GM19023 (cell line): Measurements from ENCODE around the gene SPIRE1.
"Not testable (repeated sequence)": the region's sequence is repeated elsewhere in the genome, so short reads cannot be mapped to it uniquely, and the experiment has no call there.

Experiments used
- ATAC-seq: cut with Tn5 transposase; IDR thresholded peaks from one replicate; pipeline ENCODE4 v1.9.1; 2021; ENCODE audit warnings: mild to moderate bottlenecking, moderate library complexity; ENCODE audit not compliant: unreplicated experiment

SPIRE1 gene

GRCh38 chr18:12422936-12423335 is 235.0 kb downstream of the SPIRE1 start:
- ATAC-seq: no peak

GRCh38 chr18:12421732-12422131 is 236.2 kb downstream of the SPIRE1 start:
- ATAC-seq: no peak

- no peak for ATAC-seq
These were observed 237.0 kb downstream of the SPIRE1 start for GRCh38 chr18:12420821-12421421.

GRCh38 chr18:12417687-12418086 is 240.2 kb downstream of the SPIRE1 start:
- ATAC-seq: no peak

GRCh38 chr18:12416098-12416729 is 241.7 kb downstream of the SPIRE1 start:
- ATAC-seq: no peak

GRCh38 chr18:12411456-12411855 is 246.5 kb downstream of the SPIRE1 start:
- ATAC-seq: no peak

GRCh38 chr18:12410747-12411146 is 247.2 kb downstream of the SPIRE1 start:
- not testable (repeated sequence) for ATAC-seq

- no peak for ATAC-seq
These were observed 247.8 kb downstream of the SPIRE1 start for GRCh38 chr18:12410081-12410481.

- no peak for ATAC-seq
These were observed 248.4 kb downstream of the SPIRE1 start for GRCh38 chr18:12409469-12409868.

- no peak for ATAC-seq
These were observed 249.5 kb downstream of the SPIRE1 start for GRCh38 chr18:12408247-12408869.

- no peak for ATAC-seq
These were observed 251.4 kb downstream of the SPIRE1 start for GRCh38 chr18:12406371-12407111.

GRCh38 chr18:12405066-12405465 is 252.8 kb downstream of the SPIRE1 start:
- no peak for ATAC-seq

GRCh38 chr18:12403601-12404506 is 254.1 kb downstream of the SPIRE1 start:
- ATAC-seq: no peak

- no peak for ATAC-seq
These were observed 256.0 kb downstream of the SPIRE1 start for GRCh38 chr18:12401881-12402280.

GRCh38 chr18:12399231-12399630 is 258.7 kb downstream of the SPIRE1 start:
- ATAC-seq: no peak

GRCh38 chr18:12398625-12399024 is 259.3 kb downstream of the SPIRE1 start:
- no peak for ATAC-seq

GRCh38 chr18:12397793-12398192 is 260.1 kb downstream of the SPIRE1 start:
- no peak for ATAC-seq

- ATAC-seq: no peak
These were observed 260.7 kb downstream of the SPIRE1 start for GRCh38 chr18:12397254-12397653.
